GM18502 (cell line): ENCODE data around the gene TGM2.
"Not testable (repeated sequence)": the region's sequence is repeated elsewhere in the genome, so short reads cannot be mapped to it uniquely, and the experiment has no call there.

Source experiments
- ATAC-seq: cut with Tn5 transposase; IDR thresholded peaks from one replicate; pipeline ENCODE4 v1.9.1; 2021; ENCODE audit warnings: mild to moderate bottlenecking; ENCODE audit not compliant: unreplicated experiment, poor library complexity

Gene TGM2

GRCh38 chr20:38106461-38106860 lies 58.6 kb downstream of the TGM2 start:
- no peak for ATAC-seq

GRCh38 chr20:38104285-38104684 lies 60.8 kb downstream of the TGM2 start:
- ATAC-seq = no peak

DNA sequence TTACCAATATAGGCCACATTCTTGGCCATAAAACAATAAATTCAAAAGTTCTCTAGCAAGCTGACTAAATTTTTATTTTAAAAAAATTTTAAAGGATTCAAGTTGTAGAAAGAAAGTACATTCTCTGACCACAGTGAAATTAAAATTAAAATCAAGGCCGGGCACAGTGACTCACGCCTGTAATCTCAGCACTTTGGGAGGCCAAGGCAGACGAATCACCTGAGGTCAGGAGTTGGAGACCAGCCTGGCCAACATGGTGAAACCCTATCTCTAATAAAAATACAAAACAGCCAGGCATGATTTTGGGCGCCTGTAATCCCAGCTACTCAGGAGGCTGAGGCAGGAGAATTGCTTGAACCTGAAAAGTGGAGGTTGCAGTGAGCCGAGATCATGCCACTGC lies 62.9 kb downstream of the TGM2 start:
- not testable (repeated sequence) for ATAC-seq

DNA sequence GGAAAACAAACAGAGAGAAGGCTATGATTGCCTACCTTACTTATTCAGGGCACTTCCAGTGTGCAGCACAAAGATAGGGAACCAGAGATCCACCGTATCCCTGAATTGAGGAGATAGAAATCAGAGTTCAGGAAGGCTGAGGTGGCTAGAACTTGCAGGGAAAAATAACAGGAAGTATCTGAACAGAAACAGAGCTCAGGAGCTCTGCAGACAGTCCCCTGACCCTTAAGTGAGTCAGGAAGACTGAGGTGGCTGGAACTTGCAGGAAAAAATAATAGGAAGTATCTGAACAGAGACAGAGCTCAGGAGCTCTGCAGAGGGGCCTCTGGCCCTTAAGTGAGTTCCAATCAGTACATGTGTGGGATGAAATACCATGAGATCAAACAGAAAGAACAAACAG lies 66.1 kb downstream of the TGM2 start:
- no peak for ATAC-seq

GRCh38 chr20:38095017-38095686 lies 69.9 kb downstream of the TGM2 start:
- ATAC-seq = no peak

DNA sequence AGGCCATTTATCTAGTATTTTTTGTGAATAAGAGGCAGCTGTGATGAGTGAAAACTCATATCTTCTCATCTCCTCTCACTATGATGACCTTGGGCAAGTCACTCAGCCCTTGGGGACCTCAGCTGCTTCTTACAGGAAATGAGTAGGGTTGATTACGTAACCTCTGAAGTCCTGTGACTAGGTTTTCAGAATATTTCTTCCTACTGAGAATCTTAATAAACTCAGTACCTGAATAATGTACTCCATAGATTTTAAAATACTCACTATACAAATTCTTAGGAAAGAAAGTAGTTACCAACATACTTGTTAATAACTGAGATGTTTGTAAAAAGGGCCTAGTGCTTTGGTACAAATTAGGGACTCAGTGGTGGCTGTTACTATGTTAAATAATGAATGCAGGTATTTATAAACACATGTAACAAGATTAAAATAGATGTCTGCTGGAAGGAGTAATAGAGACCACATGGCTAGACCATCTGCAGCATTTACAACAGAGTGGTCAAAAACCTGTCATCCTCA lies 70.6 kb downstream of the TGM2 start:
- peak; percentile 62 for ATAC-seq

GRCh38 chr20:38093641-38094077 lies 71.4 kb downstream of the TGM2 start:
- no peak for ATAC-seq

GRCh38 chr20:38092915-38093314 lies 72.2 kb downstream of the TGM2 start:
- no peak for ATAC-seq

- no peak for ATAC-seq
These were observed 72.7 kb downstream of the TGM2 start for GRCh38 chr20:38092260-38092857.

- no peak for ATAC-seq
These were observed 73.4 kb downstream of the TGM2 start for GRCh38 chr20:38091441-38092216.

- ATAC-seq = no peak
These were observed 75.0 kb downstream of the TGM2 start for GRCh38 chr20:38090061-38090460.

GRCh38 chr20:38089500-38089899 lies 75.6 kb downstream of the TGM2 start:
- ATAC-seq = no peak

GRCh38 chr20:38085026-38085425 lies 80.0 kb downstream of the TGM2 start:
- ATAC-seq = no peak

DNA sequence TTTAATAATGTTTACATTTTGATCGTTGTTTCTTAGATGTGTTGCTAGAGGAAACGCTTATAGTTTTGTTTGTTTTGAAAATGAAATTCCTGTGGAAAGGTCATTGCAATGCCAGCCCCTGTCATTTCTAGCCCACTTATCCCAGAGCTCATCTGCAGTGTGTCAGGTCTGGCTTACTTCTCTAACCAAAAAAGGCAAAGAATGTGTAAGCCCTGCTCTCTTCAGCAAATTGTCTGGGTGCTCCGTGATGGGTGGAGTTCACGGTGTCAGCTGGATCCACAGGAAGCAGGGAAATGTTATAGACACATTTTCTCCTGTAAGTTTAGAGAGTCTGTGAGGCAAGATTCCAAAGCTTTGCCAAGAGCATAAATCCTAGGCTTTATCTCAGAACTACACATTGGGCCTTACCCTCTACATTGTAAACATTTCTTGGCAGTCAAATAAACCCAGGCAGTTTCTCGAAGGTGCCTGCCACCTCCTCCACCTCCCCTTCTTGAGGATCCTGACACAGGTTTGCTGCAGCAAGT lies 80.6 kb downstream of the TGM2 start:
- ATAC-seq = no peak

DNA sequence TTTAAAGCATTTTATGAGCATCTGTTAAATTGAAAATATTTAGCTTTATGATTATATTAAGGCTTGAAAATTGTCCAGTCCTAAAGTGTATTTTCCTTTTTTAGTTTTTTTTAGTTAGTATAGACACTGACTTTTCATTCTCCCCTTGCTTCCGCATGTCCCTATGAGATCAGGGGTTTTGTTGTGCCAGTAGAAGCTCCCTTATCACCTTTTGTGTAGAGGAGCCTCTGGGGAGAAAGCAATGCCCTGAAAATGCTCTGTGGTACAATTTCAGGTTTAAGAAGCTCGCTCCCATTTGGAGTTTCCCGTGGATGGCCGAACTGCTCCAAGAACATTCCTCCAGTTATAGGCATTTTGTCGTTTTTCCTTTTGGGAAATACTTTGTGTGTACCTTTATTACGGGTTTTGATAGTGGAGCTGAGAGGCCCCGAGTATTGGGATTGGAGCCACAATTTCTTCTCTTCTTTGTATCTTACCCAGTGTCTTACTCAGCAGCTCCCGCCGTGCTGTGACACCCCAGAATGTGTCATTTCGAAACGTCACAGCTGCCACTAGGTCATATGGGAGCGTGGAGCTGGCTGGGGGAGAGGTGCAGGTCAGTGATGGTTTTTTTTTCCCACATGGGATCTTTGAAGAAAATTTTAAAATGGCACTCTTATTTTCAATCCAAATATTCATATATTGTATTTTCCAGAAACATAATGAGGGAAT lies 81.6 kb downstream of the TGM2 start:
- ATAC-seq = no peak

DNA sequence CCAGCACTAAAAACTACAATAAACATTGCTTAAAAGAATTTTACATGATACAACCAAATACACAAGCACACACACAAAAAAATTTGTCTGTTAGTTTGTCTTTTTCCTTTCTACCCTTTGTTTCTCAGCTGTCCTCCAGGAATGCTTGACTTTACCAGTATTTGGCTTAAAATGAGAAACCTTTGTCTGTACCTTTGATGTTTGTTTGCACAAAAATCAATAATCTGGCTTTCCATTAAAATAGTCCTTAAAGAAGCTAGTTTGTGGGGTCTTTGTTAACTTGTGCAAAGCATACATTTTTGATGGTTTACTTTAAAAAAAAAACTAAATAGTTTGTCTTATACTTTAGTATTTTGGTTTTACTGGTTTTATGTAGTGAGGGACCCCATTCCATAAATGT lies 82.2 kb downstream of the TGM2 start:
- ATAC-seq = no peak

GRCh38 chr20:38081575-38081974 lies 83.5 kb downstream of the TGM2 start:
- no peak for ATAC-seq

DNA sequence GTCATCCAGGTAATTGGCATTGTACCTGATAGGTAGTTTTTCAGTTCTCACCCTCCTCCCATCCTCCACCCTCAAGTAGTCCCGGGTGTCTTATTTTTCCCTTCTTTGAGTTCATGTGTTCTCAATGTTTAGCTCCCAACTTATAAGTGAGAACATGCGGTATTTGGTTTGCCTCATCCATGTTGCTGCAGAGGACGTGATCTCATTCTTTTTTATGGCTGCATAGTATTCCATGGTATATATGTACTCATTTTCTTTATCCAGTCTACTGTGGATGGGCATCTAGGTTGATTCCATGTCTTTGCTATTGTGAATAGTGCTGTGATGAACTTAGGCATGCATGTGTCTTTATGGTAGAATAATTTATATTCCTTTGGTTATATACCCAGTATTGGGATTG lies 85.7 kb downstream of the TGM2 start:
- ATAC-seq = no peak

DNA sequence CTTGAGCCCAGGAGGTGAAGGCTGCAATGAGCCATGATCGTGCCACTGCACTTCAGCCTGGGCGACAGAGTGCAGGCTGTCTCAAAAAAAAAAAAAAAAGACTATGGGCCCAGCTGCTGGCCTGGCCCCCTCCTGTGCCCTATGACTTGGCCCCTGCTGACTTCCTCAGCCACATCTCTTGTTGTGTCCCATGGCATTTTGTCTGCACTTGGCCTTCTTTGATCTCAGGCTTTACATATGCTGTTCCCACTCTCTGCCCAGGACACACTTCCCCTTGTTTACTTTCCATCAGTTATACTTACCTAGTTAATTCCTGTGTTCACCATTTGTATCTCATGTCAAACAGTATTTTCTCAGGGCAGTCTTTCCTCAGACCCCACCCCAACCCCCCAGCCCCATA lies 87.0 kb downstream of the TGM2 start:
- ATAC-seq = no peak
